GM12878 (cell line): ENCODE data around the gene SLC9A3. TPM values are rescaled to one million over a fixed set of nuclear protein-coding genes. Genes with fewer than 3 reads are reported as not detected.

Experiments used
- ATAC-seq: fragments of 200-7000 bp; cut with Tn5 transposase; 3 replicates; pipeline ENCODE4 v1.9.1; 2020; ENCODE audit warnings: mild to moderate bottlenecking, moderate library complexity
- BruUV-seq: library from RNA; stranded (reverse); fragments of 400-500 nt; replicated peaks from 2 replicates; lab custom pipeline; 2021; lab: Mats Ljungman, UMichigan
- CTCF ChIA-PET: fragments of 300-600 bp; sonication (Branson Sonifier 250); formaldehyde crosslinking; extraction: SDS; loops from one replicate; lab custom pipeline; 2021; ENCODE audit warnings: inconsistent platforms; lab: Yijun Ruan, JAX
- POLR2A ChIA-PET: fragments of 350-600 bp; formaldehyde crosslinking; extraction: SDS; loops from one replicate; lab custom pipeline; 2021; ENCODE audit warnings: inconsistent platforms; lab: Charles Lee
- RAD21 ChIA-PET: fragments of 300-600 bp; sonication (Branson Sonifier 250); formaldehyde crosslinking; loops from one replicate; lab custom pipeline; 2023; ENCODE audit warnings: antibody characterized with exemption; ENCODE audit not compliant: unreplicated experiment; lab: Charles Lee
- SMC1A ChIA-PET: fragments of 300-600 bp; sonication (Branson Sonifier 250); formaldehyde crosslinking; loops from one replicate; lab custom pipeline; 2023; ENCODE audit not compliant: unreplicated experiment, uncharacterized antibody; lab: Charles Lee
- DNase-seq: peaks from one replicate; pipeline ENCODE4 v3.0.0-alpha.2; 2011; ENCODE audit warnings: low read depth, low spot score
- FAIRE-seq: peaks from 3 replicates; lab custom pipeline; 2011; peaks lifted over from hg19 to GRCh38; lab: Jason Lieb, UNC
- H2AFZ ChIP-seq: 2 replicates; pipeline ENCODE4 v1.6.0; 2011; ENCODE audit warnings: low read depth, low read length, control low read depth; ENCODE audit not compliant: control insufficient read depth
- H3K27ac ChIP-seq: 2 replicates; pipeline ENCODE4 v1.5.1; 2011; ENCODE audit warnings: control low read depth; ENCODE audit not compliant: control insufficient read depth, insufficient read depth
- H3K27me3 ChIP-seq, 2 experiments: replicated peaks in 1 of 2; 2 replicates each; pipeline versions ENCODE4 v1.6.0 to v1.6.1; 2011; ENCODE audit warnings: low read length in 1 of 2; ENCODE audit not compliant: control insufficient read depth in 2 of 2, insufficient read depth in 2 of 2
- H3K36me3 ChIP-seq, 2 experiments: 2 replicates each; pipeline ENCODE4 v1.5.1; 2011; ENCODE audit warnings: low read length in 1 of 2; ENCODE audit not compliant: control insufficient read depth in 2 of 2, insufficient read depth in 2 of 2
- H3K4me1 ChIP-seq: 2 replicates; pipeline ENCODE4 v1.6.1; 2011; ENCODE audit warnings: mild to moderate bottlenecking, low read length, moderate library complexity, mixed read lengths; ENCODE audit not compliant: control insufficient read depth, insufficient read depth
- H3K4me2 ChIP-seq: 2 replicates; pipeline ENCODE4 v1.6.0; 2011; ENCODE audit warnings: control low read depth; ENCODE audit not compliant: control insufficient read depth, insufficient read depth
- H3K4me3 ChIP-seq: fragments of 200-600 bp; sonication (generic); 2 replicates; pipeline ENCODE4 v1.5.1; 2016
- H3K79me2 ChIP-seq: 2 replicates; pipeline ENCODE4 v1.6.0; 2011; ENCODE audit warnings: low read length; ENCODE audit not compliant: control insufficient read depth, insufficient read depth
- H3K9ac ChIP-seq: 2 replicates; pipeline ENCODE4 v1.8.0; 2011; ENCODE audit warnings: low read length, control low read depth, mixed read lengths; ENCODE audit not compliant: control insufficient read depth, insufficient read depth
- H3K9me3 ChIP-seq: replicated peaks from 3 replicates; pipeline ENCODE4 v1.5.1; 2011; ENCODE audit warnings: mild to moderate bottlenecking, low read length; ENCODE audit not compliant: control insufficient read depth, insufficient read depth
- H4K20me1 ChIP-seq: 2 replicates; pipeline ENCODE4 v1.6.0; 2011; ENCODE audit not compliant: control insufficient read depth, insufficient read depth
- BMI1 ChIP-seq: fragments of 450-650 bp; IDR thresholded peaks from 2 replicates; pipeline ENCODE4 v1.6.1; 2016; ENCODE audit warnings: mild to moderate bottlenecking, moderate library complexity, borderline replicate concordance
- CHD1 ChIP-seq: IDR thresholded peaks from 2 replicates; pipeline ENCODE4 v1.6.1; 2012; ENCODE audit warnings: low read depth, low read length, improper control_type of control experiment
- IKZF1 ChIP-seq: fragments of 450-650 bp; conservative IDR thresholded peaks from 2 replicates; pipeline ENCODE4 v1.6.1; 2017; ENCODE audit warnings: antibody characterized with exemption, mild to moderate bottlenecking
- MTA3 ChIP-seq: IDR thresholded peaks from 2 replicates; pipeline ENCODE4 v1.6.1; 2012; ENCODE audit warnings: low read length, inconsistent platforms, borderline replicate concordance
- NFYA ChIP-seq: IDR thresholded peaks from 2 replicates; pipeline ENCODE4 v1.6.1; 2011; ENCODE audit warnings: low read depth, mild to moderate bottlenecking, low read length, improper control_type of control experiment, borderline replicate concordance
- NR2C1 ChIP-seq: fragments of 450-650 bp; IDR thresholded peaks from 2 replicates; pipeline ENCODE4 v1.6.1; 2017; ENCODE audit warnings: antibody characterized with exemption, mild to moderate bottlenecking, moderate library complexity
- PAX8 ChIP-seq: fragments of 450-650 bp; IDR thresholded peaks from 2 replicates; pipeline ENCODE4 v1.6.1; 2017; ENCODE audit warnings: mild to moderate bottlenecking, moderate library complexity
- POLR2AphosphoS5 ChIP-seq: IDR thresholded peaks from 2 replicates; pipeline ENCODE4 v1.6.1; 2011; ENCODE audit warnings: mild to moderate bottlenecking, low read length, inconsistent platforms
- RCOR1 ChIP-seq: conservative IDR thresholded peaks from 2 replicates; pipeline ENCODE4 v1.6.1; 2012; ENCODE audit warnings: low read depth, low read length, improper control_type of control experiment
- RELA ChIP-seq: fragments of 450-650 bp; IDR thresholded peaks from 2 replicates; pipeline ENCODE4 v1.8.0; 2014; ENCODE audit warnings: borderline replicate concordance; ENCODE audit not compliant: partially characterized antibody
- SMAD5 ChIP-seq: IDR thresholded peaks from 2 replicates; pipeline ENCODE4 v1.6.1; 2016; ENCODE audit warnings: antibody characterized with exemption, low read depth
- TCF3 ChIP-seq: IDR thresholded peaks from 2 replicates; pipeline ENCODE4 v1.6.1; 2012; ENCODE audit warnings: low read depth, mild to moderate bottlenecking, low read length, borderline replicate concordance; ENCODE audit not compliant: insufficient read depth
- WGBS: methylation state at CpG from one replicate; pipeline ENCODE4 v1.1.6; 2016; ENCODE audit warnings: low lambda C conversion rate; ENCODE audit not compliant: insufficient replicate concordance, insufficient coverage; ENCODE audit errors: missing lambda C conversion rate; 5-methylcytosine and 5-hydroxymethylcytosine counted together
- in situ Hi-C: fragments of 300-500 bp; cut with MboI; formaldehyde crosslinking; loops from 9 replicates; pipeline ENCODE4 v1.14.3; 2018; ENCODE audit warnings: mixed read lengths
- intact Hi-C: fragments of 100-400 bp; cut with micrococcal nuclease; formaldehyde crosslinking; loops from one replicate; pipeline ENCODE4 v1.14.2; 2022; ENCODE audit not compliant: unreplicated experiment
- polyA plus RNA-seq, 11 experiments: library from polyadenylated mRNA; depleted of rRNA in 4 of 11; unstranded in 6 of 11; stranded (reverse) in 5 of 11; fragments of >200 nt; fragmentation: Nextera tagmentation in 4 of 11; fragmentation: Illumina TruSeq in 1 of 11; extraction: Ambion mirVana in 4 of 11; extraction: Trizol in 1 of 11; gene quantifications; 1 replicate in 1 of 11; 2 replicates in 10 of 11; pipeline versions ENCODE4 v1.2.1 to v1.2.3, GENCODE V29; 2011 to 2016; ENCODE audit warnings: inconsistent platforms in 2 of 11, missing spikeins in 2 of 11, low read depth in 1 of 11
- total RNA-seq, 4 experiments: library from RNA; depleted of rRNA in 3 of 4; stranded (reverse); fragments of >200 nt in 3 of 4; fragmentation: Illumina TruSeq in 1 of 4; extraction: Trizol in 1 of 4; gene quantifications; 2 replicates each; pipeline versions ENCODE4 v1.2.1 to v1.2.3, GENCODE V29; 2013 to 2021
- TF ChIP-seq, protein P1 (sequence below): fragments of 450-650 bp; formaldehyde crosslinking; IDR thresholded peaks from 2 replicates; pipeline ENCODE4 v1.5.0; 2022; ENCODE audit warnings: mild to moderate bottlenecking, missing genetic modification characterization

SLC9A3 gene
- total and polyA plus RNA-seq, 10 of the 15 experiments (the other 5 are each of a cell fraction or from before 2014, with no cell fraction given): 0.04 to 5.2 (median 2.3) TPM; not detected in 1

DNA sequence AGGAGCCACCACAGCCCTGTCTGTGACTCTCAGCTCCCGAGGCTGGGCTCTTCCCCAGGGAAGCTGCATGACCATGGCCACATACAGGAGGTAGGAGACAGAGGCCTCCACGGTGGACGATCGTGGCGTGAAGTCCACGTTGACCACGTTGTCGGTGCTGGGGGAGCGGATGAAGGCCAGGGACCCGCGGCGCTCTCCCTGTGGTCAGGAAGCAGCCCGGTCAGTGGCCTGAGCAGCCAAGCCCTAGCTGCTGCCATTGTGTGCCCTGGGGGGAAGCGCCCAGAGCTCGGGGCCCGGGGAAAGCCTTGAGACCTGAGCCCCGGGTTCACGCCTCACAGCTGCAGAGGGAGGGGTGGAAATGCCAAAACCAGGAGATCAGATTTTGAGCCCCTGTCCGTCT lies 47.0 kb downstream of the SLC9A3 start:
- Histone ChIP-seq H2AFZ (no peak overlapping the region), H3K4me3 (no peak overlapping the region), H4K20me1 (no peaks in the 10 kb centered on the region), H3K4me2 (no peak overlapping the region), H3K27me3 (no peaks in the 10 kb centered on the region), H3K9me3 (no peaks in the 10 kb centered on the region), H3K79me2 (peaks cover 6% of the 10 kb centered on the region), H3K36me3 (no peaks in the 10 kb centered on the region), H3K4me1 (no peaks in the 10 kb centered on the region), H3K9ac (no peak overlapping the region), H3K27ac (no peak overlapping the region)
- no peak for DNase-seq
- no peak for ATAC-seq
- ChIA-PET POLR2A (no interaction called here), SMC1A (no interaction called here), CTCF (no interaction called here), RAD21 (no interaction called here)
- TF ChIP-seq BMI1 (no peak), NFYA (no peak), IKZF1 (no peak), PAX8 (no peak), SMAD5 (no peak), TCF3 (no peak), CHD1 (no peak), NR2C1 (no peak), MTA3 (no peak), POLR2AphosphoS5 (no peak), RCOR1 (no peak), RELA (no peak)
- TF ChIP-seq, protein P1, sequence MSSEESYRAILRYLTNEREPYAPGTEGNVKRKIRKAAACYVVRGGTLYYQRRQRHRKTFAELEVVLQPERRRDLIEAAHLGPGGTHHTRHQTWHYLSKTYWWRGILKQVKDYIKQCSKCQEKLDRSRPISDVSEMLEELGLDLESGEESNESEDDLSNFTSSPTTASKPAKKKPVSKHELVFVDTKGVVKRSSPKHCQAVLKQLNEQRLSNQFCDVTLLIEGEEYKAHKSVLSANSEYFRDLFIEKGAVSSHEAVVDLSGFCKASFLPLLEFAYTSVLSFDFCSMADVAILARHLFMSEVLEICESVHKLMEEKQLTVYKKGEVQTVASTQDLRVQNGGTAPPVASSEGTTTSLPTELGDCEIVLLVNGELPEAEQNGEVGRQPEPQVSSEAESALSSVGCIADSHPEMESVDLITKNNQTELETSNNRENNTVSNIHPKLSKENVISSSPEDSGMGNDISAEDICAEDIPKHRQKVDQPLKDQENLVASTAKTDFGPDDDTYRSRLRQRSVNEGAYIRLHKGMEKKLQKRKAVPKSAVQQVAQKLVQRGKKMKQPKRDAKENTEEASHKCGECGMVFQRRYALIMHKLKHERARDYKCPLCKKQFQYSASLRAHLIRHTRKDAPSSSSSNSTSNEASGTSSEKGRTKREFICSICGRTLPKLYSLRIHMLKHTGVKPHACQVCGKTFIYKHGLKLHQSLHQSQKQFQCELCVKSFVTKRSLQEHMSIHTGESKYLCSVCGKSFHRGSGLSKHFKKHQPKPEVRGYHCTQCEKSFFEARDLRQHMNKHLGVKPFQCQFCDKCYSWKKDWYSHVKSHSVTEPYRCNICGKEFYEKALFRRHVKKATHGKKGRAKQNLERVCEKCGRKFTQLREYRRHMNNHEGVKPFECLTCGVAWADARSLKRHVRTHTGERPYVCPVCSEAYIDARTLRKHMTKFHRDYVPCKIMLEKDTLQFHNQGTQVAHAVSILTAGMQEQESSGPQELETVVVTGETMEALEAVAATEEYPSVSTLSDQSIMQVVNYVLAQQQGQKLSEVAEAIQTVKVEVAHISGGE: no peak
- intact Hi-C loops: loop anchor here (10.0 kb wide), 1 partner anchor 138 kb away; the partner anchor contains the start of gene CEP72
- 42% methylated on average over 19 of the region's 19 CpGs for WGBS
- no TSS peak for BruUV-seq
- in situ Hi-C loops: no loop called here
- no peak for FAIRE-seq
